22Rv1 (cell line): Measurements from ENCODE around the gene ZNF678.

Experiments
- ZFX ChIP-seq: fragments of 450-650 bp; IDR thresholded peaks from 2 replicates; pipeline ENCODE4 v1.6.1; 2017; ENCODE audit warnings: antibody characterized with exemption, borderline replicate concordance
- TF ChIP-seq, protein P1 (sequence below): fragments of 450-650 bp; IDR thresholded peaks from 2 replicates; pipeline ENCODE4 v1.5.1; 2017; ENCODE audit warnings: mild to moderate bottlenecking

GRCh38 chr1:227635596-227635995, 72.2 kb downstream of the ZNF678 start:
- TF ChIP-seq, protein P1, sequence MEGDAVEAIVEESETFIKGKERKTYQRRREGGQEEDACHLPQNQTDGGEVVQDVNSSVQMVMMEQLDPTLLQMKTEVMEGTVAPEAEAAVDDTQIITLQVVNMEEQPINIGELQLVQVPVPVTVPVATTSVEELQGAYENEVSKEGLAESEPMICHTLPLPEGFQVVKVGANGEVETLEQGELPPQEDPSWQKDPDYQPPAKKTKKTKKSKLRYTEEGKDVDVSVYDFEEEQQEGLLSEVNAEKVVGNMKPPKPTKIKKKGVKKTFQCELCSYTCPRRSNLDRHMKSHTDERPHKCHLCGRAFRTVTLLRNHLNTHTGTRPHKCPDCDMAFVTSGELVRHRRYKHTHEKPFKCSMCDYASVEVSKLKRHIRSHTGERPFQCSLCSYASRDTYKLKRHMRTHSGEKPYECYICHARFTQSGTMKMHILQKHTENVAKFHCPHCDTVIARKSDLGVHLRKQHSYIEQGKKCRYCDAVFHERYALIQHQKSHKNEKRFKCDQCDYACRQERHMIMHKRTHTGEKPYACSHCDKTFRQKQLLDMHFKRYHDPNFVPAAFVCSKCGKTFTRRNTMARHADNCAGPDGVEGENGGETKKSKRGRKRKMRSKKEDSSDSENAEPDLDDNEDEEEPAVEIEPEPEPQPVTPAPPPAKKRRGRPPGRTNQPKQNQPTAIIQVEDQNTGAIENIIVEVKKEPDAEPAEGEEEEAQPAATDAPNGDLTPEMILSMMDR = no peak
- no peak for TF ChIP-seq ZFX
